ENCODE measurements around the gene ARSI.

DNA sequence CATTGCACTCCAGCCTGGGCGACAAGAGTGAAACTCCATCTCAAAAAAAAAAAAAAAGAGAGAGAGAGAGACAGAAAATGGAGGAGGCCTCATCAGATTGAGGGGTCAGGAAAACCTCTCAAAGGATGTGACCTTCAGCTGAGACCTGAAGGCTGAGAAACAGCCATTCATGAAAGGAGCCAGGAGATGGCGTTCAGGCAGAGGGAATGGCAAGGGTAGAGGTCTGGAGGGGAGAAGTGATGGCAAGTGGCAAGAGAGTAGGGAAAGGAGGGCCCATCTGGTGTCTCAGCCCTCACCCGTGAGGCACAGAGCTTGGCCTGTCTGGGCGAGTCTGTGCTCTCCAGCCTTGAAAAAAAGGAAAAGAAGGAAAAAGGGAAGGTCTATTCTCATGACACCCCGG, 30.2 kb downstream of the ARSI start:
- TF ChIP-seq, protein P1, sequence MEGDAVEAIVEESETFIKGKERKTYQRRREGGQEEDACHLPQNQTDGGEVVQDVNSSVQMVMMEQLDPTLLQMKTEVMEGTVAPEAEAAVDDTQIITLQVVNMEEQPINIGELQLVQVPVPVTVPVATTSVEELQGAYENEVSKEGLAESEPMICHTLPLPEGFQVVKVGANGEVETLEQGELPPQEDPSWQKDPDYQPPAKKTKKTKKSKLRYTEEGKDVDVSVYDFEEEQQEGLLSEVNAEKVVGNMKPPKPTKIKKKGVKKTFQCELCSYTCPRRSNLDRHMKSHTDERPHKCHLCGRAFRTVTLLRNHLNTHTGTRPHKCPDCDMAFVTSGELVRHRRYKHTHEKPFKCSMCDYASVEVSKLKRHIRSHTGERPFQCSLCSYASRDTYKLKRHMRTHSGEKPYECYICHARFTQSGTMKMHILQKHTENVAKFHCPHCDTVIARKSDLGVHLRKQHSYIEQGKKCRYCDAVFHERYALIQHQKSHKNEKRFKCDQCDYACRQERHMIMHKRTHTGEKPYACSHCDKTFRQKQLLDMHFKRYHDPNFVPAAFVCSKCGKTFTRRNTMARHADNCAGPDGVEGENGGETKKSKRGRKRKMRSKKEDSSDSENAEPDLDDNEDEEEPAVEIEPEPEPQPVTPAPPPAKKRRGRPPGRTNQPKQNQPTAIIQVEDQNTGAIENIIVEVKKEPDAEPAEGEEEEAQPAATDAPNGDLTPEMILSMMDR (IDR thresholded peaks at IDR 0.05) = no peak
- no peak for TF ChIP-seq POLR2A (IDR thresholded peaks at IDR 0.05)
- no peak for TF ChIP-seq EP300 (IDR thresholded peaks at IDR 0.05)
- TF ChIP-seq POLR2AphosphoS5 (IDR thresholded peaks at IDR 0.05) = no peak

Data from upper lobe of left lung (tissue), 4 donors.